ENCODE data around the gene PAX3. TPM values are rescaled to one million over a fixed set of nuclear protein-coding genes. Genes with fewer than 3 reads are reported as not detected.

The PAX3 gene
- total and polyA plus RNA-seq, 4 donors: not detected

GRCh38 chr2:222296911-222297599 lies 1.7 kb downstream of the PAX3 start:
- DNase-seq (ENCODE audit: low spot score): no peak
- no peak for TF ChIP-seq ATF3 (IDR thresholded peaks at IDR 0.05)
- peaks cover 16 to 39% (median 34%) of the 10 kb centered on the region in 4 donors for H3K4me1 ChIP-seq (ENCODE audit: control insufficient read depth in 4 of 4, insufficient read depth in 4 of 4, low read length in 3 of 4)
- no peaks in the 10 kb centered on the region for H3K36me3 ChIP-seq (ENCODE audit: control insufficient read depth in 4 of 4, insufficient read depth in 3 of 4, low read depth in 1 of 4, low read length in 3 of 4)
- WGBS: 8% methylated on average over 36 of the region's 36 CpGs
- H3K9ac ChIP-seq (ENCODE audit: low read depth in 1 of 2, low read length in 2 of 2): no peak overlapping the region
- peaks cover 11 to 52% (median 17%) of the 10 kb centered on the region in 4 donors for H3K27me3 ChIP-seq (ENCODE audit: control insufficient read depth in 4 of 4, insufficient read depth in 4 of 4, low read length in 3 of 4)
- no peak overlapping the region for H3K4me3 ChIP-seq (ENCODE audit: low read depth in 1 of 3, low read length in 3 of 3)
- H3K9me3 ChIP-seq (ENCODE audit: control insufficient read depth in 4 of 4, low read length in 3 of 4): peaks cover 0 to 1% (median 0%) of the 10 kb centered on the region in 4 donors
- no peak overlapping the region for H3K27ac ChIP-seq (ENCODE audit: low read depth in 1 of 2, low read length in 2 of 2)

GRCh38 chr2:222296311-222296741 lies 2.5 kb downstream of the PAX3 start:
- Histone ChIP-seq H3K9me3 (ENCODE audit: control insufficient read depth in 4 of 4, low read length in 3 of 4) (peaks cover 0 to 1% (median 0%) of the 10 kb centered on the region in 4 donors), H3K4me3 (ENCODE audit: low read depth in 1 of 3, low read length in 3 of 3) (peak overlapping the region in 1 of 3 donors; percentile 44), H3K4me1 (ENCODE audit: control insufficient read depth in 4 of 4, insufficient read depth in 4 of 4, low read length in 3 of 4) (peaks cover 16 to 38% (median 34%) of the 10 kb centered on the region in 4 donors), H3K27me3 (ENCODE audit: control insufficient read depth in 4 of 4, insufficient read depth in 4 of 4, low read length in 3 of 4) (peaks cover 11 to 54% (median 16%) of the 10 kb centered on the region in 4 donors), H3K27ac (ENCODE audit: low read depth in 1 of 2, low read length in 2 of 2) (no peak overlapping the region), H3K9ac (ENCODE audit: low read depth in 1 of 2, low read length in 2 of 2) (no peak overlapping the region), H3K36me3 (ENCODE audit: control insufficient read depth in 4 of 4, insufficient read depth in 3 of 4, low read depth in 1 of 4, low read length in 3 of 4) (no peaks in the 10 kb centered on the region)
- TF ChIP-seq FOXA2 (IDR thresholded peaks at IDR 0.05) (no peak), NR2F2 (IDR thresholded peaks at IDR 0.05) (no peak), JUND (IDR thresholded peaks at IDR 0.05) (no peak), HNF4A (conservative IDR thresholded peaks at IDR 0.05) (no peak), YY1 (IDR thresholded peaks at IDR 0.05) (no peak), EGR1 (IDR thresholded peaks at IDR 0.05; ENCODE audit: low read depth in 2 of 2) (no peak), TAF1 (conservative IDR thresholded peaks at IDR 0.05) (no peak), ATF3 (IDR thresholded peaks at IDR 0.05) (no peak), RXRA (IDR thresholded peaks at IDR 0.05) (no peak), CTCF (IDR thresholded peaks at IDR 0.05; ENCODE audit: low read depth, low read length, missing input control) (no peak), MAX (IDR thresholded peaks at IDR 0.05) (no peak), GABPA (IDR thresholded peaks at IDR 0.05 in 1 of 2, conservative IDR thresholded peaks at IDR 0.05 in 1 of 2) (no peak), RAD21 (IDR thresholded peaks at IDR 0.05) (no peak), ZBTB33 (IDR thresholded peaks at IDR 0.05) (no peak), SP1 (IDR thresholded peaks at IDR 0.05) (no peak), FOXA1 (IDR thresholded peaks at IDR 0.05) (no peak), HNF4G (IDR thresholded peaks at IDR 0.05) (no peak), REST (IDR thresholded peaks at IDR 0.05) (no peak)
- 8% methylated on average over 6 of the region's 6 CpGs for WGBS
- no peak for DNase-seq (ENCODE audit: low spot score)
